Testis (tissue), 2 donors: ENCODE measurements around the gene REX1BD.

Source experiments
- POLR2A ChIP-seq: fragments of 450-650 bp; IDR thresholded peaks from one replicate; pipeline ENCODE4 v1.6.1; 2017; ENCODE audit warnings: antibody characterized with exemption, mild to moderate bottlenecking, moderate library complexity
- TF ChIP-seq, protein P1 (sequence below), 3 experiments: fragments of 450-650 bp in 2 of 3; fragments of 200-600 bp in 1 of 3; sonication (generic) in 1 of 3; IDR thresholded peaks; one replicate each; pipeline ENCODE4 v1.5.1; 2016 to 2019; ENCODE audit warnings: antibody characterized with exemption in 3 of 3, mild to moderate bottlenecking in 2 of 3, moderate library complexity in 1 of 3

GRCh38 chr19:18608102-18608804 is 19.7 kb downstream of the REX1BD start:
- TF ChIP-seq, protein P1, sequence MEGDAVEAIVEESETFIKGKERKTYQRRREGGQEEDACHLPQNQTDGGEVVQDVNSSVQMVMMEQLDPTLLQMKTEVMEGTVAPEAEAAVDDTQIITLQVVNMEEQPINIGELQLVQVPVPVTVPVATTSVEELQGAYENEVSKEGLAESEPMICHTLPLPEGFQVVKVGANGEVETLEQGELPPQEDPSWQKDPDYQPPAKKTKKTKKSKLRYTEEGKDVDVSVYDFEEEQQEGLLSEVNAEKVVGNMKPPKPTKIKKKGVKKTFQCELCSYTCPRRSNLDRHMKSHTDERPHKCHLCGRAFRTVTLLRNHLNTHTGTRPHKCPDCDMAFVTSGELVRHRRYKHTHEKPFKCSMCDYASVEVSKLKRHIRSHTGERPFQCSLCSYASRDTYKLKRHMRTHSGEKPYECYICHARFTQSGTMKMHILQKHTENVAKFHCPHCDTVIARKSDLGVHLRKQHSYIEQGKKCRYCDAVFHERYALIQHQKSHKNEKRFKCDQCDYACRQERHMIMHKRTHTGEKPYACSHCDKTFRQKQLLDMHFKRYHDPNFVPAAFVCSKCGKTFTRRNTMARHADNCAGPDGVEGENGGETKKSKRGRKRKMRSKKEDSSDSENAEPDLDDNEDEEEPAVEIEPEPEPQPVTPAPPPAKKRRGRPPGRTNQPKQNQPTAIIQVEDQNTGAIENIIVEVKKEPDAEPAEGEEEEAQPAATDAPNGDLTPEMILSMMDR (IDR thresholded peaks at IDR 0.05): no peak
- no peak for TF ChIP-seq POLR2A
